Loucy (cell line): ENCODE measurements around the gene CAMTA1.

Experiments
- H2AFZ ChIP-seq: fragments of 200-600 bp; sonication (generic); 2 replicates; pipeline ENCODE4 v1.6.0; 2016; ENCODE audit warnings: antibody characterized with exemption, mild to moderate bottlenecking, low read length, moderate library complexity
- H3F3A ChIP-seq: fragments of 200-600 bp; 2 replicates; pipeline ENCODE4 v1.6.0; 2016; ENCODE audit warnings: antibody characterized with exemption, low read depth, mild to moderate bottlenecking
- H3K27me3 ChIP-seq: fragments of 200-600 bp; sonication (generic); 2 replicates; pipeline ENCODE4 v1.6.1; 2014; ENCODE audit warnings: low read length, mild to moderate bottlenecking; ENCODE audit not compliant: insufficient read depth, poor library complexity, severe bottlenecking
- H3K36me3 ChIP-seq: fragments of 200-600 bp; sonication (generic); 2 replicates; pipeline ENCODE4 v1.6.1; 2016; ENCODE audit warnings: low read length; ENCODE audit not compliant: insufficient read depth
- H3K4me1 ChIP-seq: fragments of 200-600 bp; sonication (generic); 2 replicates; pipeline ENCODE4 v1.5.1; 2014; ENCODE audit warnings: low read length, mild to moderate bottlenecking; ENCODE audit not compliant: insufficient read depth, poor library complexity, severe bottlenecking
- H3K4me2 ChIP-seq: fragments of 200-600 bp; sonication (generic); 2 replicates; pipeline ENCODE4 v1.6.0; 2014; ENCODE audit warnings: antibody characterized with exemption, low read length, low read depth, mild to moderate bottlenecking; ENCODE audit not compliant: poor library complexity, severe bottlenecking
- H3K4me3 ChIP-seq: fragments of 200-600 bp; sonication (generic); 2 replicates; pipeline ENCODE4 v1.5.1; 2014; ENCODE audit warnings: low read length, mild to moderate bottlenecking, mixed read lengths; ENCODE audit not compliant: poor library complexity, severe bottlenecking
- H3K79me2 ChIP-seq: fragments of 200-600 bp; sonication (generic); 2 replicates; pipeline ENCODE4 v1.6.1; 2014; ENCODE audit warnings: low read length; ENCODE audit not compliant: insufficient read depth
- H3K9ac ChIP-seq: fragments of 200-600 bp; sonication (generic); 2 replicates; pipeline ENCODE4 v1.6.0; 2014; ENCODE audit warnings: mild to moderate bottlenecking, low read depth, low read length, moderate library complexity; ENCODE audit not compliant: poor library complexity, severe bottlenecking
- H3K9me2 ChIP-seq: fragments of 200-600 bp; sonication (generic); replicated peaks from 2 replicates; pipeline ENCODE4 v1.6.1; 2016; ENCODE audit warnings: low read depth, low read length, mixed read lengths
- H3K9me3 ChIP-seq: fragments of 200-600 bp; sonication (generic); 2 replicates; pipeline ENCODE4 v1.6.1; 2014; ENCODE audit warnings: mild to moderate bottlenecking, antibody characterized with exemption, low read length, low read depth; ENCODE audit not compliant: insufficient read depth
- H4K20me1 ChIP-seq: fragments of 200-600 bp; sonication (generic); 2 replicates; pipeline ENCODE4 v1.6.0; 2014; ENCODE audit warnings: antibody characterized with exemption, low read length, mild to moderate bottlenecking; ENCODE audit not compliant: insufficient read depth, poor library complexity, severe bottlenecking
- CTCF ChIP-seq: fragments of 200-600 bp; sonication (generic); conservative IDR thresholded peaks from 2 replicates; pipeline ENCODE4 v1.5.1; 2014; ENCODE audit warnings: mild to moderate bottlenecking, antibody characterized with exemption, low read length
- EZH2phosphoT487 ChIP-seq: fragments of 200-600 bp; IDR thresholded peaks from 2 replicates; pipeline ENCODE4 v1.6.1; 2018; ENCODE audit warnings: antibody characterized with exemption, mild to moderate bottlenecking, moderate library complexity, borderline replicate concordance

The CAMTA1 gene

GRCh38 chr1:7110321-7110720, 325.1 kb downstream of the CAMTA1 start:
- no peaks in the 10 kb centered on the region for H3F3A ChIP-seq
- TF ChIP-seq EZH2phosphoT487 (no peak), CTCF (no peak)
- H3K9me2 ChIP-seq, result no peaks in the 10 kb centered on the region
- no peak overlapping the region for H3K4me2 ChIP-seq
- H4K20me1 ChIP-seq, result no peaks in the 10 kb centered on the region
- H3K9me3 ChIP-seq, result no peaks in the 10 kb centered on the region
- no peaks in the 10 kb centered on the region for H3K36me3 ChIP-seq
- H3K79me2 ChIP-seq, result no peaks in the 10 kb centered on the region
- H3K4me1 ChIP-seq, result no peaks in the 10 kb centered on the region
- H3K9ac ChIP-seq, result no peak overlapping the region
- no peaks in the 10 kb centered on the region for H3K27me3 ChIP-seq
- H2AFZ ChIP-seq, result no peak overlapping the region
- H3K4me3 ChIP-seq, result no peak overlapping the region

GRCh38 chr1:7111853-7112252, 326.6 kb downstream of the CAMTA1 start:
- H3K27me3 ChIP-seq, result no peaks in the 10 kb centered on the region
- no peaks in the 10 kb centered on the region for H3K9me3 ChIP-seq
- no peaks in the 10 kb centered on the region for H3K79me2 ChIP-seq
- H3K36me3 ChIP-seq, result no peaks in the 10 kb centered on the region
- TF ChIP-seq CTCF (no peak; the same call in 1 of the 2 replicates), EZH2phosphoT487 (no peak)
- H2AFZ ChIP-seq, result no peak overlapping the region
- H3K4me1 ChIP-seq, result no peaks in the 10 kb centered on the region
- H3K9ac ChIP-seq, result no peak overlapping the region
- H3K9me2 ChIP-seq, result no peaks in the 10 kb centered on the region
- no peaks in the 10 kb centered on the region for H3F3A ChIP-seq
- H4K20me1 ChIP-seq, result no peaks in the 10 kb centered on the region
- H3K4me3 ChIP-seq, result no peak overlapping the region
- H3K4me2 ChIP-seq, result no peak overlapping the region

GRCh38 chr1:7113136-7113535, 327.9 kb downstream of the CAMTA1 start:
- no peak overlapping the region for H3K4me3 ChIP-seq
- H2AFZ ChIP-seq, result no peak overlapping the region
- H3K9ac ChIP-seq, result no peak overlapping the region
- no peaks in the 10 kb centered on the region for H3F3A ChIP-seq
- no peaks in the 10 kb centered on the region for H3K9me3 ChIP-seq
- TF ChIP-seq CTCF (no peak), EZH2phosphoT487 (no peak)
- no peaks in the 10 kb centered on the region for H4K20me1 ChIP-seq
- H3K27me3 ChIP-seq, result no peaks in the 10 kb centered on the region
- no peaks in the 10 kb centered on the region for H3K79me2 ChIP-seq
- no peaks in the 10 kb centered on the region for H3K36me3 ChIP-seq
- H3K4me2 ChIP-seq, result no peak overlapping the region
- no peaks in the 10 kb centered on the region for H3K9me2 ChIP-seq
- no peaks in the 10 kb centered on the region for H3K4me1 ChIP-seq
